ENCODE measurements around the gene OPRD1. TPM values are rescaled to one million over a fixed set of nuclear protein-coding genes. Genes with fewer than 3 reads are reported as not detected.

The OPRD1 gene
- total RNA-seq, 4 donors from 2014 or later, result 0.24 TPM; not detected in 3

- peaks cover 4 to 14% of the 10 kb centered on the region in 2 donors for H3K4me1 ChIP-seq
- peak overlapping the region; percentile 36 to 52 (median 42) for H3K27ac ChIP-seq
- peak overlapping the region; percentile 5 to 31 (median 18) for H3K4me3 ChIP-seq (replicated peaks in 1 of 3)
- TF ChIP-seq POLR2A (IDR thresholded peaks at IDR 0.05) (peak in 1 of 2 donors; percentile 79), CTCF (IDR thresholded peaks at IDR 0.05) (no peak)
- H3K36me3 ChIP-seq, result no peaks in the 10 kb centered on the region
- 7 to 15% methylated on average over 20 to 37 of the region's 39 CpGs for WGBS, 2 donors
- intact Hi-C loops (cut with DNase I), result loop anchor here (10.0 kb wide), 1 partner anchor 259 kb away; no protein-coding TSS in a partner anchor
- H3K9me3 ChIP-seq, result no peaks in the 10 kb centered on the region
- no peaks in the 10 kb centered on the region for H3K27me3 ChIP-seq
- peak; percentile 82 to 85 for DNase-seq
Observed at GRCh38 chr1:28775121-28775942, 36.6 kb upstream of the OPRD1 start.

DNA sequence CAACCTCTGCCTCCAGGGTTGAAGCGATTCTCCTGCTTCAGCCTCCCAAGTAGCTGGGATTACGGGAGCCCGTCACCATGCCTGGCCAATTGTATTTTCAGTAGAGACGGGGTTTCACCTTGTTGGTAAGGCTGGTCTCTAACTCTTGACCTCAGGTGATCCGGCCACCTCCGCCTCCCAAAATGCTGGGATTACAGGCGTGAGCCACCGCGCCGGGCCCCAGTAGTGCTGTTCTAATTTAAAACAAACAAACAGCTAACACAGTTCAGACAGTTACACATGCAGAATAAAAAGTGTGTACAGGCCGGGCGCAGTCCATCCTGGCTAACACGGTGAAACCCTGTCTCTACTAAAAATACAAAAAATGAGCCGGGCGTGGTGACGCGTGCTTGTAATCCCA lies 35.6 kb upstream of the OPRD1 start:
- no peak for TF ChIP-seq CTCF (IDR thresholded peaks at IDR 0.05)
- TF ChIP-seq POLR2A (IDR thresholded peaks at IDR 0.05), result no peak
- Histone ChIP-seq H3K27me3 (no peaks in the 10 kb centered on the region), H3K9me3 (no peaks in the 10 kb centered on the region), H3K4me1 (peaks cover 4 to 14% of the 10 kb centered on the region in 2 donors), H3K27ac (no peak overlapping the region), H3K36me3 (no peaks in the 10 kb centered on the region), H3K4me3 (replicated peaks in 1 of 3) (no peak overlapping the region)
- intact Hi-C loops (cut with DNase I), result loop anchor here (10.0 kb wide), 1 partner anchor 258 kb away; no protein-coding TSS in a partner anchor
- WGBS, 2 donors, result 97% methylated on average over 15 to 17 of the region's 17 CpGs
- no peak for DNase-seq

- intact Hi-C loops (cut with DNase I), result loop anchor here (10.0 kb wide), 1 partner anchor 257 kb away; no protein-coding TSS in a partner anchor
- H3K9me3 ChIP-seq, result no peaks in the 10 kb centered on the region
- H3K4me3 ChIP-seq (replicated peaks in 1 of 3), result no peak overlapping the region
- no peaks in the 10 kb centered on the region for H3K27me3 ChIP-seq
- 88 to 97% methylated on average over 2 of the region's 2 CpGs for WGBS, 2 donors
- H3K4me1 ChIP-seq, result peaks cover 4 to 14% of the 10 kb centered on the region in 2 donors
- no peaks in the 10 kb centered on the region for H3K36me3 ChIP-seq
- no peak for DNase-seq
- H3K27ac ChIP-seq, result no peak overlapping the region
- TF ChIP-seq POLR2A (IDR thresholded peaks at IDR 0.05), result no peak
- TF ChIP-seq CTCF (IDR thresholded peaks at IDR 0.05), result no peak
Observed at GRCh38 chr1:28778021-28778420, 33.9 kb upstream of the OPRD1 start.

DNA sequence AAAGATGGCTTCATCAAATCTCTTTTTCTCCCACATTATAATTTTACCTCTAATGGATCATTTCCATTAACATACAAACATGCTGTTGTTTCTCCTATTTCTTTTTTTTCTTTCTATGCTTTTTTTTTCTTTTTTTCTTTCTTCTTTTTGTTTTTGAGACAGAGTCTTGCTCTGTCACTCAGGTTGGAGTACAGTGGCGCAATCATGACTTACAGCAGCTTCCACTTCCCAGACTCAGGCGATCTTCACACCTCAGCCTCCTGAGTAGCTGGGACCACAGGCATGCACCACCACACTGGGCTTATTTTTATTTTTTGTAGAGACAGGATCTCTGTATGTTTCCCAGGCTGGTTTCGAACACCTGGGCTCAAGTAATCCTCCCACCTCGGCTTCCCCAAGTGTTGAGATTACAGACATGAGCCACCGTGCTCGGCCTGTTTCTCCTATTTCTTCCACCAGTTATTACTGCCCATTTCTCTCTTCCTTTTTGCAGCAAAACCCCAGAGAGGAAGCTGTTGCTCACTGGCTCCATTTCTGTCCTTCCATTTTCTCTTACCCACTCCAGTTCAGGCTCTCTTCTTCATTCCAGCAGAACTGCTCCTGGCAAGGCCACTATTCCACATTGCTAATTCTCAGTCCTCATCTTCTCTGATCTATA lies 32.1 kb upstream of the OPRD1 start:
- H3K9me3 ChIP-seq, result no peaks in the 10 kb centered on the region
- intact Hi-C loops (cut with DNase I), result loop anchor here (10.0 kb wide), 2 partner anchors 255 to 425 kb away; no protein-coding TSS in a partner anchor
- H3K27me3 ChIP-seq, result no peaks in the 10 kb centered on the region
- WGBS, 2 donors, result 91 to 92% methylated on average over 6 of the region's 6 CpGs
- H3K4me3 ChIP-seq (replicated peaks in 1 of 3), result no peak overlapping the region
- TF ChIP-seq CTCF (IDR thresholded peaks at IDR 0.05) (no peak), POLR2A (IDR thresholded peaks at IDR 0.05) (no peak)
- no peak for DNase-seq
- no peak overlapping the region for H3K27ac ChIP-seq
- peaks cover 2 to 4% of the 10 kb centered on the region in 2 donors for H3K4me1 ChIP-seq
- no peaks in the 10 kb centered on the region for H3K36me3 ChIP-seq
